Endothelial cell of umbilical vein (primary cell): ENCODE data around the gene SDC4. TPM values are rescaled to one million over a fixed set of nuclear protein-coding genes. Genes with fewer than 3 reads are reported as not detected.

ENCODE experiments used
- BruUV-seq: library from RNA; stranded (reverse); fragments of 400-500 nt; replicated peaks from 2 replicates; lab custom pipeline; 2021; lab: Mats Ljungman, UMichigan
- CTCF ChIA-PET: fragments of 300-600, 350-600 bp; sonication (Branson Sonifier 250); formaldehyde crosslinking; loops from one replicate; lab custom pipeline; 2021; ENCODE audit warnings: antibody characterized with exemption, inconsistent platforms; lab: Charles Lee
- POLR2A ChIA-PET: fragments of 300-600, 350-600 bp; sonication (Branson Sonifier 250); formaldehyde crosslinking; loops from one replicate; lab custom pipeline; 2021; ENCODE audit warnings: antibody characterized with exemption, inconsistent platforms; lab: Charles Lee
- DNase-seq: peaks from one replicate; pipeline ENCODE4 v3.0.0-alpha.2; 2011; ENCODE audit warnings: low read depth, low spot score
- FAIRE-seq: peaks from 2 replicates; lab custom pipeline; 2011; peaks lifted over from hg19 to GRCh38; lab: Jason Lieb, UNC
- H2AFZ ChIP-seq: 2 replicates; pipeline ENCODE4 v1.6.0; 2012; ENCODE audit warnings: low read depth, low read length, control low read depth, inconsistent platforms
- H3K27ac ChIP-seq: 2 replicates; pipeline ENCODE4 v1.5.1; 2011; ENCODE audit warnings: low read depth, mild to moderate bottlenecking, control low read depth, low read length, moderate library complexity; ENCODE audit not compliant: insufficient read depth
- H3K27me3 ChIP-seq, 2 experiments: 2 replicates each; pipeline versions ENCODE4 v1.6.0 to v1.6.1; 2011; ENCODE audit warnings: low read length in 2 of 2, mixed read lengths in 1 of 2; ENCODE audit not compliant: control insufficient read depth in 2 of 2, insufficient read depth in 2 of 2
- H3K36me3 ChIP-seq, 2 experiments: 2 replicates in 1 of 2; 3 replicates in 1 of 2; pipeline ENCODE4 v1.5.1; 2011; ENCODE audit warnings: low read length in 2 of 2, mild to moderate bottlenecking in 1 of 2, moderate library complexity in 1 of 2; ENCODE audit not compliant: control insufficient read depth in 2 of 2, insufficient read depth in 2 of 2; ENCODE audit errors: extremely low read depth in 1 of 2
- H3K4me1 ChIP-seq: 3 replicates; pipeline ENCODE4 v1.5.1; 2011; ENCODE audit warnings: mild to moderate bottlenecking, low read length; ENCODE audit not compliant: control insufficient read depth, insufficient read depth; ENCODE audit errors: extremely low read depth
- H3K4me2 ChIP-seq: 2 replicates; pipeline ENCODE4 v1.6.1; 2011; ENCODE audit warnings: low read length, control low read depth, mixed read lengths; ENCODE audit not compliant: insufficient read depth
- H3K4me3 ChIP-seq, 3 experiments: fragments of 200-600 bp in 1 of 3; sonication (generic), shearing (Covaris generic) in 1 of 3; replicated peaks in 1 of 3; 2 replicates each; pipeline ENCODE4 v1.5.1; 2011 to 2016; ENCODE audit warnings: control low read depth in 3 of 3, low read length in 3 of 3, mild to moderate bottlenecking in 2 of 3, inconsistent platforms in 1 of 3, low read depth in 1 of 3, moderate library complexity in 1 of 3; ENCODE audit not compliant: insufficient read depth in 1 of 3
- H3K79me2 ChIP-seq: 2 replicates; pipeline ENCODE4 v1.6.0; 2012; ENCODE audit warnings: low read length, inconsistent platforms; ENCODE audit not compliant: control insufficient read depth, insufficient read depth
- H3K9ac ChIP-seq: replicated peaks from 2 replicates; pipeline ENCODE3; 2011; ENCODE audit warnings: low read length, control low read depth; ENCODE audit not compliant: insufficient read depth; ENCODE audit errors: extremely low read depth
- H3K9me1 ChIP-seq: replicated peaks from 3 replicates; pipeline ENCODE4 v1.6.0; 2011; ENCODE audit warnings: mild to moderate bottlenecking, low read length; ENCODE audit not compliant: control insufficient read depth, insufficient read depth; ENCODE audit errors: extremely low read depth
- H3K9me3 ChIP-seq: replicated peaks from 2 replicates; pipeline ENCODE4 v1.5.1; 2012; ENCODE audit warnings: low read length, inconsistent platforms; ENCODE audit not compliant: control insufficient read depth, insufficient read depth
- H4K20me1 ChIP-seq: replicated peaks from 2 replicates; pipeline ENCODE3; 2011; ENCODE audit warnings: mild to moderate bottlenecking, low read length; ENCODE audit not compliant: control insufficient read depth, insufficient read depth; ENCODE audit errors: extremely low read depth
- CTCF ChIP-seq, 2 donors: IDR thresholded peaks; 1 replicate in 1 of 2; 2 replicates in 1 of 2; pipeline ENCODE4 v1.5.1; 2011; ENCODE audit warnings: low read length in 2 of 2, mild to moderate bottlenecking in 2 of 2, moderate library complexity in 2 of 2, control low read depth in 1 of 2, inconsistent platforms in 1 of 2, low read depth in 1 of 2; ENCODE audit not compliant: insufficient read depth in 1 of 2; ENCODE audit errors: extremely low read depth in 1 of 2
- EZH2 ChIP-seq: IDR thresholded peaks from 2 replicates; pipeline ENCODE4 v1.6.1; 2012; ENCODE audit warnings: borderline replicate concordance, low read depth, mild to moderate bottlenecking, moderate library complexity, low read length, inconsistent platforms; ENCODE audit not compliant: severe bottlenecking
- GATA2 ChIP-seq: IDR thresholded peaks from 2 replicates; pipeline ENCODE4 v1.7.0; 2011; ENCODE audit warnings: low read depth, mild to moderate bottlenecking, moderate library complexity, mixed read lengths, low read length; ENCODE audit not compliant: insufficient read length, insufficient read depth
- JUN ChIP-seq: IDR thresholded peaks from 2 replicates; pipeline ENCODE4 v1.6.1; 2011; ENCODE audit warnings: borderline replicate concordance, low read depth; ENCODE audit not compliant: insufficient read length, insufficient read depth
- MAX ChIP-seq: IDR thresholded peaks from 2 replicates; pipeline ENCODE4 v1.6.1; 2011; ENCODE audit not compliant: insufficient read depth, insufficient read length
- MYC ChIP-seq: IDR thresholded peaks from one replicate; pipeline ENCODE4 v1.6.1; 2011; ENCODE audit warnings: mild to moderate bottlenecking, low read depth, low read length
- POLR2A ChIP-seq: IDR thresholded peaks from 2 replicates; pipeline ENCODE4 v1.6.1; 2012; ENCODE audit warnings: low read depth, mild to moderate bottlenecking, control low read depth, low read length
- POLR2AphosphoS5 ChIP-seq: IDR thresholded peaks from 2 replicates; pipeline ENCODE4 v1.6.1; 2012; ENCODE audit warnings: low read depth, mild to moderate bottlenecking, control low read depth, low read length, moderate library complexity; ENCODE audit not compliant: insufficient read depth
- dilution Hi-C: fragments of 300-500 bp; cut with MboI; formaldehyde crosslinking; loops from one replicate; pipeline ENCODE4 v1.15.0; 2019; ENCODE audit warnings: low sequenced_read_pairs; ENCODE audit not compliant: extremely low pct_ligation_motif_present
- intact Hi-C: fragments of 100-400 bp; cut with micrococcal nuclease; formaldehyde crosslinking; loops from one replicate; pipeline ENCODE4 v1.10.0; 2022
- polyA plus RNA-seq, 4 experiments: library from polyadenylated mRNA; depleted of rRNA in 3 of 4; stranded (reverse) in 3 of 4; unstranded in 1 of 4; fragments of >200 nt; gene quantifications; 2 replicates each; pipeline versions ENCODE4 v1.2.1 to v1.2.3, GENCODE V29; 2011 to 2012; ENCODE audit warnings: missing spikeins in 1 of 4
- total RNA-seq: library from RNA; stranded (reverse); gene quantifications from 2 replicates; pipeline ENCODE4 v1.2.3, GENCODE V29; 2021

The SDC4 gene
- total and polyA plus RNA-seq, 2 donors (not counting 3 experiments of a cell fraction or from before 2014, with no cell fraction given): 26.3 to 32.0 TPM

GRCh38 chr20:45275338-45275737, 72.9 kb downstream of the SDC4 start:
- no peak overlapping the region for H3K27ac ChIP-seq
- DNase-seq (no peak), FAIRE-seq (no peak)
- no peak overlapping the region for H2AFZ ChIP-seq
- no peaks in the 10 kb centered on the region for H3K9me3 ChIP-seq
- dilution Hi-C loops (no loop called here), intact Hi-C loops (no loop called here)
- no peak overlapping the region for H3K4me2 ChIP-seq
- H3K9me1 ChIP-seq: no peaks in the 10 kb centered on the region
- ChIA-PET CTCF (interaction anchor here (2.3 kb wide), 1 partner anchor 16 kb away, joined by 7 read pairs; no protein-coding TSS in a partner anchor), POLR2A (no interaction called here)
- BruUV-seq: no TSS peak
- H3K27me3 ChIP-seq: peaks cover 4 to 18% of the 10 kb centered on the region in 2 experiments
- H3K4me1 ChIP-seq: no peaks in the 10 kb centered on the region
- H3K4me3 ChIP-seq: no peak overlapping the region
- H3K9ac ChIP-seq: no peak overlapping the region
- no peaks in the 10 kb centered on the region for H4K20me1 ChIP-seq
- no peaks in the 10 kb centered on the region for H3K36me3 ChIP-seq
- TF ChIP-seq MAX (no peak), GATA2 (no peak), POLR2A (no peak), CTCF (IDR thresholded peaks at IDR 0.05; ENCODE audit: extremely low read depth in 1 of 2, insufficient read depth in 1 of 2, low read depth in 1 of 2, low read length in 2 of 2) (no peak), EZH2 (no peak), JUN (no peak), MYC (no peak), POLR2AphosphoS5 (no peak)
- no peaks in the 10 kb centered on the region for H3K79me2 ChIP-seq

Other genes starting within 250 kb of the SDC4 start
- gene KCNS1, start 247.3 kb downstream of the SDC4 start, total RNA-seq: 0.23 and 0.29 TPM in 2 replicates
- gene KCNS1, start 247.3 kb downstream of the SDC4 start, polyA plus RNA-seq: 0.14 and 0.29 TPM in 2 replicates
- not detected in 2 replicates for gene WFDC5, start 233.2 kb downstream of the SDC4 start, total RNA-seq
- not detected in 2 replicates for gene WFDC5, start 233.2 kb downstream of the SDC4 start, polyA plus RNA-seq
- gene WFDC12, start 224.0 kb downstream of the SDC4 start, total RNA-seq: not detected in 2 replicates
- not detected in 2 replicates for gene WFDC12, start 224.0 kb downstream of the SDC4 start, polyA plus RNA-seq
- not detected in 2 replicates for gene PI3, start 173.5 kb downstream of the SDC4 start, total RNA-seq
- gene PI3, start 173.5 kb downstream of the SDC4 start, polyA plus RNA-seq: not detected in 2 replicates
- not detected in 2 replicates for gene SEMG1, start 141.4 kb downstream of the SDC4 start, total RNA-seq
- not detected in 2 replicates for gene SEMG1, start 141.4 kb downstream of the SDC4 start, polyA plus RNA-seq
- gene SEMG2, start 127.1 kb downstream of the SDC4 start, total RNA-seq: not detected in 2 replicates
- gene SEMG2, start 127.1 kb downstream of the SDC4 start, polyA plus RNA-seq: not detected in 2 replicates
- not detected in 2 replicates for gene SLPI, start 93.9 kb downstream of the SDC4 start, total RNA-seq
- gene SLPI, start 93.9 kb downstream of the SDC4 start, polyA plus RNA-seq: not detected in 2 replicates
- not detected in 2 replicates for gene RBPJL, start 41.6 kb downstream of the SDC4 start, total RNA-seq
- gene RBPJL, start 41.6 kb downstream of the SDC4 start, polyA plus RNA-seq: not detected in 2 replicates
- gene MATN4, start 40.1 kb downstream of the SDC4 start, total RNA-seq: 0.14 TPM in 1 of 2 replicates, not detected in the other
- 0.10 and 0.11 TPM in 2 replicates for gene MATN4, start 40.1 kb downstream of the SDC4 start, polyA plus RNA-seq
- gene SYS1, start 14.7 kb upstream of the SDC4 start, total RNA-seq: 22.3 and 27.4 TPM in 2 replicates
- gene SYS1, start 14.7 kb upstream of the SDC4 start, polyA plus RNA-seq: 79.6 and 91.8 TPM in 2 replicates
- gene TP53TG5, start 29.9 kb upstream of the SDC4 start, total RNA-seq: not detected in 2 replicates
- not detected in 2 replicates for gene TP53TG5, start 29.9 kb upstream of the SDC4 start, polyA plus RNA-seq
- 15.6 and 16.3 TPM in 2 replicates for gene DBNDD2, start 59.9 kb upstream of the SDC4 start, total RNA-seq
- gene DBNDD2, start 59.9 kb upstream of the SDC4 start, polyA plus RNA-seq: 27.9 and 28.7 TPM in 2 replicates
- 92.7 and 96.8 TPM in 2 replicates for gene PIGT, start 67.7 kb upstream of the SDC4 start, total RNA-seq
- 143 and 162 TPM in 2 replicates for gene PIGT, start 67.7 kb upstream of the SDC4 start, polyA plus RNA-seq
- not detected in 2 replicates for gene WFDC2, start 121.3 kb upstream of the SDC4 start, total RNA-seq
- gene WFDC2, start 121.3 kb upstream of the SDC4 start, polyA plus RNA-seq: 0.22 TPM in 1 of 2 replicates, not detected in the other
- not detected in 2 replicates for gene SPINT3, start 167.2 kb upstream of the SDC4 start, total RNA-seq
- not detected in 2 replicates for gene SPINT3, start 167.2 kb upstream of the SDC4 start, polyA plus RNA-seq
- not detected in 2 replicates for gene WFDC6, start 191.1 kb upstream of the SDC4 start, total RNA-seq
- gene WFDC6, start 191.1 kb upstream of the SDC4 start, polyA plus RNA-seq: not detected in 2 replicates
- not detected in 2 replicates for gene EPPIN, start 199.0 kb upstream of the SDC4 start, total RNA-seq
- not detected in 2 replicates for gene EPPIN, start 199.0 kb upstream of the SDC4 start, polyA plus RNA-seq
- gene WFDC8, start 230.9 kb upstream of the SDC4 start, total RNA-seq: not detected in 2 replicates
- gene WFDC8, start 230.9 kb upstream of the SDC4 start, polyA plus RNA-seq: not detected in 2 replicates